Liver (tissue), 9 donors: ENCODE measurements around the gene HAPLN2. TPM values are rescaled to one million over a fixed set of nuclear protein-coding genes. Genes with fewer than 3 reads are reported as not detected.

Source experiments
- DNase-seq: peaks from one replicate; pipeline ENCODE4 v3.0.0-alpha.2; 2017; ENCODE audit warnings: low spot score
- H3K27ac ChIP-seq, 2 donors: one replicate each; pipeline ENCODE4 v1.7.0; 2013; ENCODE audit warnings: inconsistent platforms in 2 of 2, low read length in 2 of 2, control low read depth in 1 of 2, low read depth in 1 of 2, mild to moderate bottlenecking in 1 of 2
- H3K27me3 ChIP-seq, 4 donors: one replicate each; pipeline versions ENCODE4 v1.6.1 to v1.7.0; 2013; ENCODE audit warnings: low read length in 3 of 4, inconsistent platforms in 1 of 4, mild to moderate bottlenecking in 1 of 4, moderate library complexity in 1 of 4; ENCODE audit not compliant: control insufficient read depth in 4 of 4, insufficient read depth in 4 of 4
- H3K36me3 ChIP-seq, 4 donors: one replicate each; pipeline versions ENCODE4 v1.6.1 to v1.7.0; 2013; ENCODE audit warnings: low read length in 3 of 4, mild to moderate bottlenecking in 3 of 4, low read depth in 1 of 4, moderate library complexity in 1 of 4; ENCODE audit not compliant: control insufficient read depth in 4 of 4, insufficient read depth in 3 of 4
- H3K4me1 ChIP-seq, 4 donors: one replicate each; pipeline versions ENCODE4 v1.6.1 to v1.7.0; 2013; ENCODE audit warnings: low read length in 3 of 4, mild to moderate bottlenecking in 3 of 4, moderate library complexity in 1 of 4; ENCODE audit not compliant: control insufficient read depth in 4 of 4, insufficient read depth in 4 of 4
- H3K4me3 ChIP-seq, 3 donors: one replicate each; pipeline versions ENCODE4 v1.6.1 to v1.7.0; 2013; ENCODE audit warnings: low read length in 3 of 3, control low read depth in 1 of 3, low read depth in 1 of 3, mild to moderate bottlenecking in 1 of 3
- H3K9ac ChIP-seq, 2 donors: one replicate each; pipeline ENCODE4 v1.7.0; 2013; ENCODE audit warnings: low read length in 2 of 2, mild to moderate bottlenecking in 2 of 2, moderate library complexity in 2 of 2, control low read depth in 1 of 2, low read depth in 1 of 2
- H3K9me3 ChIP-seq, 4 donors: one replicate each; pipeline versions ENCODE4 v1.6.1 to v1.7.0; 2013; ENCODE audit warnings: low read length in 3 of 4; ENCODE audit not compliant: control insufficient read depth in 4 of 4
- CTCF ChIP-seq: fragments of 150-350 bp; IDR thresholded peaks from 2 replicates; pipeline ENCODE4 v1.5.1; 2017; ENCODE audit warnings: improper control_type of control experiment, low read depth, low read length; ENCODE audit not compliant: missing input control
- EGR1 ChIP-seq, 2 donors: IDR thresholded peaks; 2 replicates each; pipeline ENCODE4 v1.6.1; 2016 to 2018; ENCODE audit warnings: antibody characterized with exemption in 2 of 2, low read depth in 2 of 2
- FOXA1 ChIP-seq: IDR thresholded peaks from 2 replicates; pipeline ENCODE4 v1.6.1; 2016; ENCODE audit warnings: antibody characterized with exemption
- FOXA2 ChIP-seq: IDR thresholded peaks from 2 replicates; pipeline ENCODE4 v1.6.1; 2016; ENCODE audit warnings: antibody characterized with exemption
- GABPA ChIP-seq, 2 donors: IDR thresholded peaks in 1 of 2; conservative IDR thresholded peaks in 1 of 2; 2 replicates each; pipeline ENCODE4 v1.6.1; 2016; ENCODE audit warnings: antibody characterized with exemption in 2 of 2, mild to moderate bottlenecking in 1 of 2, moderate library complexity in 1 of 2
- HNF4A ChIP-seq, 2 donors: conservative IDR thresholded peaks; 2 replicates each; pipeline ENCODE4 v1.6.1; 2016; ENCODE audit warnings: antibody characterized with exemption in 2 of 2, mild to moderate bottlenecking in 2 of 2
- HNF4G ChIP-seq: IDR thresholded peaks from 2 replicates; pipeline ENCODE4 v1.6.1; 2016; ENCODE audit warnings: antibody characterized with exemption
- NR2F2 ChIP-seq: IDR thresholded peaks from 2 replicates; pipeline ENCODE4 v1.6.1; 2016; ENCODE audit warnings: antibody characterized with exemption
- RAD21 ChIP-seq, 2 donors: IDR thresholded peaks; 2 replicates each; pipeline ENCODE4 v1.6.1; 2016; ENCODE audit warnings: antibody characterized with exemption in 2 of 2, mild to moderate bottlenecking in 2 of 2
- RXRA ChIP-seq, 2 donors: IDR thresholded peaks; 2 replicates each; pipeline ENCODE4 v1.6.1; 2017 to 2018; ENCODE audit warnings: antibody characterized with exemption in 2 of 2, mild to moderate bottlenecking in 1 of 2
- SP1 ChIP-seq: IDR thresholded peaks from 2 replicates; pipeline ENCODE4 v1.6.1; 2018; ENCODE audit warnings: antibody characterized with exemption, mild to moderate bottlenecking
- TAF1 ChIP-seq: conservative IDR thresholded peaks from 2 replicates; pipeline ENCODE4 v1.6.1; 2016; ENCODE audit warnings: antibody characterized with exemption, mild to moderate bottlenecking
- YY1 ChIP-seq: IDR thresholded peaks from 2 replicates; pipeline ENCODE4 v1.6.1; 2016; ENCODE audit warnings: antibody characterized with exemption, mild to moderate bottlenecking
- WGBS: extraction: QIAGEN DNeasy Blood & Tissue Kit; methylation state at CpG from one replicate; pipeline ENCODE4 v1.1.7; 2013; 5-methylcytosine and 5-hydroxymethylcytosine counted together
- polyA plus RNA-seq, 2 donors: library from polyadenylated mRNA; stranded (reverse) in 1 of 2; unstranded in 1 of 2; fragments of 200-250 nt in 1 of 2; fragments of >200 nt in 1 of 2; fragmentation: Nextera tagmentation in 1 of 2; extraction: Ambion mirVana in 1 of 2; gene quantifications; one replicate each; pipeline versions ENCODE4 v1.2.1 to v1.2.3, GENCODE V29; 2013 to 2015
- total RNA-seq, 2 donors: library from RNA; depleted of rRNA; stranded (reverse); fragments of >200 nt; gene quantifications; one replicate each; pipeline ENCODE4 v1.2.3, GENCODE V29; 2014
- TF ChIP-seq, protein P1 (sequence below): IDR thresholded peaks from 2 replicates; pipeline ENCODE4 v1.6.1; 2016; ENCODE audit warnings: antibody characterized with exemption
- TF ChIP-seq, protein P2 (sequence below): IDR thresholded peaks from 2 replicates; pipeline ENCODE4 v1.6.1; 2016; ENCODE audit warnings: antibody characterized with exemption, mild to moderate bottlenecking
- TF ChIP-seq, protein P3 (sequence below): IDR thresholded peaks from 2 replicates; pipeline ENCODE4 v1.6.1; 2016; ENCODE audit warnings: antibody characterized with exemption
- TF ChIP-seq, protein P4 (sequence below): IDR thresholded peaks from 2 replicates; pipeline ENCODE4 v1.6.1; 2016; ENCODE audit warnings: antibody characterized with exemption
- donor health status: healthy.
- donor health status: healthy.
- donor health status: healthy.
- donor health status: healthy.
- donor health status: healthy.

The HAPLN2 gene
- total and polyA plus RNA-seq, 4 donors, result 0.03 to 0.08 TPM; not detected in 2

DNA sequence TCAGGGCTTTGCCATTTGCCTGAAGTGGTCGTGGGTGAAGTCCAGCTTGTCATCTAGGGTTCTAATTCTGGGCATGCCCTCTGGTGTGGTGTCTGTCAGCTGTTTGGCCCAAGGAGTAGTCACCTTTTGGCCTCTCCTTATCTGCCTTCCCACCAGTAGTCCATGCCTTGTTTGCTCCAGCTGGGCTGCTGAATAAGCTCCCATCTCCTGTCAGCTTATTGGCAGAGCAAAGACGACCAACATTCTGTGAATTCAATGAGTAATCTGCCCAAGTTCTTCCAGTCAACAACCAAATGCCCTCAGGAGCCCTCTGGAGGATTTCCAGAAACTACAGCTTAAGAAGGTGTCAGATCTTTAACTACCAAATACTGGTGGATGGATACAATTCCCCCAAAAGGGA is 29.7 kb downstream of the HAPLN2 start:
- no peaks in the 10 kb centered on the region for H3K9me3 ChIP-seq
- no peaks in the 10 kb centered on the region for H3K4me1 ChIP-seq
- no peak for TF ChIP-seq TAF1
- no peak for TF ChIP-seq HNF4A (conservative IDR thresholded peaks at IDR 0.05)
- TF ChIP-seq, protein P1, sequence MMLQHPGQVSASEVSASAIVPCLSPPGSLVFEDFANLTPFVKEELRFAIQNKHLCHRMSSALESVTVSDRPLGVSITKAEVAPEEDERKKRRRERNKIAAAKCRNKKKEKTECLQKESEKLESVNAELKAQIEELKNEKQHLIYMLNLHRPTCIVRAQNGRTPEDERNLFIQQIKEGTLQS, result no peak
- TF ChIP-seq, protein P2, sequence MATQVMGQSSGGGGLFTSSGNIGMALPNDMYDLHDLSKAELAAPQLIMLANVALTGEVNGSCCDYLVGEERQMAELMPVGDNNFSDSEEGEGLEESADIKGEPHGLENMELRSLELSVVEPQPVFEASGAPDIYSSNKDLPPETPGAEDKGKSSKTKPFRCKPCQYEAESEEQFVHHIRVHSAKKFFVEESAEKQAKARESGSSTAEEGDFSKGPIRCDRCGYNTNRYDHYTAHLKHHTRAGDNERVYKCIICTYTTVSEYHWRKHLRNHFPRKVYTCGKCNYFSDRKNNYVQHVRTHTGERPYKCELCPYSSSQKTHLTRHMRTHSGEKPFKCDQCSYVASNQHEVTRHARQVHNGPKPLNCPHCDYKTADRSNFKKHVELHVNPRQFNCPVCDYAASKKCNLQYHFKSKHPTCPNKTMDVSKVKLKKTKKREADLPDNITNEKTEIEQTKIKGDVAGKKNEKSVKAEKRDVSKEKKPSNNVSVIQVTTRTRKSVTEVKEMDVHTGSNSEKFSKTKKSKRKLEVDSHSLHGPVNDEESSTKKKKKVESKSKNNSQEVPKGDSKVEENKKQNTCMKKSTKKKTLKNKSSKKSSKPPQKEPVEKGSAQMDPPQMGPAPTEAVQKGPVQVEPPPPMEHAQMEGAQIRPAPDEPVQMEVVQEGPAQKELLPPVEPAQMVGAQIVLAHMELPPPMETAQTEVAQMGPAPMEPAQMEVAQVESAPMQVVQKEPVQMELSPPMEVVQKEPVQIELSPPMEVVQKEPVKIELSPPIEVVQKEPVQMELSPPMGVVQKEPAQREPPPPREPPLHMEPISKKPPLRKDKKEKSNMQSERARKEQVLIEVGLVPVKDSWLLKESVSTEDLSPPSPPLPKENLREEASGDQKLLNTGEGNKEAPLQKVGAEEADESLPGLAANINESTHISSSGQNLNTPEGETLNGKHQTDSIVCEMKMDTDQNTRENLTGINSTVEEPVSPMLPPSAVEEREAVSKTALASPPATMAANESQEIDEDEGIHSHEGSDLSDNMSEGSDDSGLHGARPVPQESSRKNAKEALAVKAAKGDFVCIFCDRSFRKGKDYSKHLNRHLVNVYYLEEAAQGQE, result no peak
- no peak for TF ChIP-seq SP1
- no peak for TF ChIP-seq EGR1 (IDR thresholded peaks at IDR 0.05; ENCODE audit: low read depth in 2 of 2)
- TF ChIP-seq NR2F2, result no peak
- TF ChIP-seq GABPA (IDR thresholded peaks at IDR 0.05 in 1 of 2, conservative IDR thresholded peaks at IDR 0.05 in 1 of 2), result no peak
- no peak for TF ChIP-seq FOXA2
- TF ChIP-seq, protein P3, sequence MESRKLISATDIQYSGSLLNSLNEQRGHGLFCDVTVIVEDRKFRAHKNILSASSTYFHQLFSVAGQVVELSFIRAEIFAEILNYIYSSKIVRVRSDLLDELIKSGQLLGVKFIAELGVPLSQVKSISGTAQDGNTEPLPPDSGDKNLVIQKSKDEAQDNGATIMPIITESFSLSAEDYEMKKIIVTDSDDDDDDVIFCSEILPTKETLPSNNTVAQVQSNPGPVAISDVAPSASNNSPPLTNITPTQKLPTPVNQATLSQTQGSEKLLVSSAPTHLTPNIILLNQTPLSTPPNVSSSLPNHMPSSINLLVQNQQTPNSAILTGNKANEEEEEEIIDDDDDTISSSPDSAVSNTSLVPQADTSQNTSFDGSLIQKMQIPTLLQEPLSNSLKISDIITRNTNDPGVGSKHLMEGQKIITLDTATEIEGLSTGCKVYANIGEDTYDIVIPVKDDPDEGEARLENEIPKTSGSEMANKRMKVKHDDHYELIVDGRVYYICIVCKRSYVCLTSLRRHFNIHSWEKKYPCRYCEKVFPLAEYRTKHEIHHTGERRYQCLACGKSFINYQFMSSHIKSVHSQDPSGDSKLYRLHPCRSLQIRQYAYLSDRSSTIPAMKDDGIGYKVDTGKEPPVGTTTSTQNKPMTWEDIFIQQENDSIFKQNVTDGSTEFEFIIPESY, result no peak
- TF ChIP-seq RXRA (IDR thresholded peaks at IDR 0.05), result no peak
- TF ChIP-seq YY1, result no peak
- no peak for TF ChIP-seq HNF4G
- TF ChIP-seq RAD21 (IDR thresholded peaks at IDR 0.05), result no peak
- TF ChIP-seq CTCF, result no peak
- TF ChIP-seq FOXA1, result no peak
- TF ChIP-seq, protein P4, sequence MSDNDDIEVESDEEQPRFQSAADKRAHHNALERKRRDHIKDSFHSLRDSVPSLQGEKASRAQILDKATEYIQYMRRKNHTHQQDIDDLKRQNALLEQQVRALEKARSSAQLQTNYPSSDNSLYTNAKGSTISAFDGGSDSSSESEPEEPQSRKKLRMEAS, result no peak
- 10% methylated on average over 2 of the region's 2 CpGs for WGBS
- no peaks in the 10 kb centered on the region for H3K36me3 ChIP-seq
- peaks cover 4 to 14% (median 8%) of the 10 kb centered on the region in 4 donors for H3K27me3 ChIP-seq
- H3K27ac ChIP-seq, result no peak overlapping the region
- DNase-seq, result no peak
- H3K9ac ChIP-seq, result no peak overlapping the region
- H3K4me3 ChIP-seq, result no peak overlapping the region
